H1 (cell line): ENCODE measurements around the gene MGAT4B. TPM values are rescaled to one million over a fixed set of nuclear protein-coding genes. Genes with fewer than 3 reads are reported as not detected.

Source experiments
- CTCF ChIA-PET: fragments of 300-600 bp; sonication (Branson Sonifier 250); formaldehyde crosslinking; loops from one replicate; lab custom pipeline; 2021; ENCODE audit not compliant: partially characterized antibody; lab: Charles Lee
- POLR2A ChIA-PET: fragments of 300-600 bp; sonication (Branson Sonifier 250); formaldehyde crosslinking; loops from one replicate; lab custom pipeline; 2021; ENCODE audit warnings: inconsistent platforms; ENCODE audit not compliant: partially characterized antibody; lab: Charles Lee
- DNase-seq, 2 experiments: peaks; one replicate each; pipeline versions ENCODE4 v3.0.0 to v3.0.0-alpha.2; 2010 to 2022; ENCODE audit warnings: low spot score in 2 of 2, low read depth in 1 of 2, mixed read lengths in 1 of 2
- FAIRE-seq: peaks from 2 replicates; lab custom pipeline; 2011; peaks lifted over from hg19 to GRCh38; lab: Jason Lieb, UNC
- H2AFZ ChIP-seq: 2 replicates; pipeline ENCODE4 v1.8.1; 2012; ENCODE audit warnings: low read length, inconsistent platforms
- H2AK5ac ChIP-seq: 2 replicates; pipeline ENCODE4 v1.6.1; 2013; ENCODE audit warnings: low read depth, low read length
- H2BK120ac ChIP-seq: replicated peaks from 2 replicates; pipeline ENCODE3; 2013; ENCODE audit warnings: low read depth, low read length, inconsistent platforms
- H2BK12ac ChIP-seq: 2 replicates; pipeline ENCODE4 v1.6.1; 2013; ENCODE audit warnings: low read depth, low read length
- H2BK15ac ChIP-seq: 2 replicates; pipeline ENCODE4 v1.6.1; 2013; ENCODE audit warnings: low read length
- H2BK20ac ChIP-seq: 2 replicates; pipeline ENCODE4 v1.6.1; 2013; ENCODE audit warnings: low read length
- H2BK5ac ChIP-seq: 2 replicates; pipeline ENCODE4 v1.6.1; 2013; ENCODE audit warnings: low read depth, low read length
- H3K14ac ChIP-seq: 2 replicates; pipeline ENCODE4 v1.6.1; 2013; ENCODE audit warnings: inconsistent platforms; ENCODE audit not compliant: insufficient read length
- H3K18ac ChIP-seq: 2 replicates; pipeline ENCODE4 v1.6.1; 2013; ENCODE audit warnings: low read length; ENCODE audit errors: extremely low read depth
- H3K23ac ChIP-seq: 2 replicates; pipeline ENCODE4 v1.6.1; 2013; ENCODE audit warnings: inconsistent platforms; ENCODE audit not compliant: insufficient read length
- H3K23me2 ChIP-seq: 2 replicates; pipeline ENCODE4 v1.6.1; 2013; ENCODE audit warnings: low read depth, low read length
- H3K27ac ChIP-seq: 2 replicates; pipeline ENCODE4 v1.6.1; 2011; ENCODE audit warnings: low read depth, low read length, inconsistent platforms
- H3K27me3 ChIP-seq, 4 experiments: replicated peaks in 1 of 4; 1 replicate in 1 of 4; 2 replicates in 3 of 4; pipeline versions ENCODE4 v1.6.1 to v1.8.1; 2011 to 2013; ENCODE audit warnings: low read length in 3 of 4, mild to moderate bottlenecking in 3 of 4, inconsistent platforms in 2 of 4, mixed read lengths in 2 of 4, moderate library complexity in 1 of 4; ENCODE audit not compliant: control insufficient read depth in 3 of 4, insufficient read depth in 3 of 4; ENCODE audit errors: extremely low read depth in 1 of 4
- H3K36me3 ChIP-seq, 4 experiments: 2 replicates each; pipeline versions ENCODE4 v1.6.1 to v1.8.1; 2011 to 2013; ENCODE audit warnings: mild to moderate bottlenecking in 4 of 4, low read length in 3 of 4, moderate library complexity in 2 of 4, control low read depth in 1 of 4, inconsistent platforms in 1 of 4; ENCODE audit not compliant: insufficient read depth in 4 of 4, control insufficient read depth in 2 of 4
- H3K4ac ChIP-seq: replicated peaks from 2 replicates; pipeline ENCODE3; 2013; ENCODE audit warnings: low read length, low read depth, mixed read lengths, inconsistent platforms; ENCODE audit not compliant: insufficient read length
- H3K4me1 ChIP-seq, 4 experiments: replicated peaks in 1 of 4; 1 replicate in 1 of 4; 2 replicates in 3 of 4; pipeline versions ENCODE4 v1.6.1 to v1.8.1; 2011 to 2013; ENCODE audit warnings: low read length in 3 of 4, inconsistent platforms in 2 of 4, mixed read lengths in 1 of 4; ENCODE audit not compliant: insufficient read depth in 4 of 4, control insufficient read depth in 3 of 4
- H3K4me2 ChIP-seq, 2 experiments: 2 replicates each; pipeline versions ENCODE4 v1.6.1 to v1.8.1; 2011 to 2013; ENCODE audit warnings: low read depth in 2 of 2, low read length in 2 of 2, control low read depth in 1 of 2, inconsistent platforms in 1 of 2, mild to moderate bottlenecking in 1 of 2; ENCODE audit not compliant: insufficient read depth in 1 of 2
- H3K4me3 ChIP-seq, 4 experiments: fragments of 200-600, 300-600 bp in 1 of 4; sonication (generic), shearing (Covaris generic), sonication (Bioruptor Twin) in 1 of 4; 2 replicates each; pipeline versions ENCODE4 v1.5.1 to v1.8.1; 2011 to 2016; ENCODE audit warnings: low read length in 4 of 4, low read depth in 3 of 4, control low read depth in 2 of 4, inconsistent platforms in 2 of 4, mild to moderate bottlenecking in 2 of 4, mixed read lengths in 1 of 4, moderate library complexity in 1 of 4; ENCODE audit not compliant: insufficient read depth in 2 of 4; ENCODE audit errors: extremely low read depth in 1 of 4
- H3K56ac ChIP-seq: replicated peaks from 2 replicates; pipeline ENCODE3; 2013; ENCODE audit warnings: low read depth, mild to moderate bottlenecking, mixed read lengths, low read length, inconsistent platforms; ENCODE audit not compliant: insufficient read length
- H3K79me1 ChIP-seq: 2 replicates; pipeline ENCODE4 v1.6.1; 2013; ENCODE audit warnings: low read depth, low read length, control low read depth
- H3K79me2 ChIP-seq, 2 experiments: 2 replicates each; pipeline versions ENCODE4 v1.6.1 to v1.8.1; 2012 to 2013; ENCODE audit warnings: low read length in 2 of 2, mild to moderate bottlenecking in 2 of 2, inconsistent platforms in 1 of 2; ENCODE audit not compliant: insufficient read depth in 2 of 2, control insufficient read depth in 1 of 2
- H3K9ac ChIP-seq, 4 experiments: replicated peaks in 1 of 4; 1 replicate in 1 of 4; 2 replicates in 3 of 4; pipeline versions ENCODE4 v1.6.1 to v1.8.1; 2011 to 2013; ENCODE audit warnings: low read depth in 3 of 4, low read length in 3 of 4, control low read depth in 2 of 4, mild to moderate bottlenecking in 2 of 4, moderate library complexity in 2 of 4, inconsistent platforms in 1 of 4; ENCODE audit errors: extremely low read depth in 1 of 4
- H3K9me3 ChIP-seq, 2 experiments: 2 replicates each; pipeline versions ENCODE4 v1.6.1 to v1.8.1; 2012 to 2013; ENCODE audit warnings: mild to moderate bottlenecking in 2 of 2, moderate library complexity in 2 of 2, control low read depth in 1 of 2, inconsistent platforms in 1 of 2, low read depth in 1 of 2, low read length in 1 of 2, mixed read lengths in 1 of 2; ENCODE audit not compliant: insufficient read depth in 2 of 2
- H4K20me1 ChIP-seq, 2 experiments: replicated peaks in 1 of 2; 2 replicates each; pipeline versions ENCODE3 to v1.8.1; 2011 to 2013; ENCODE audit warnings: inconsistent platforms in 2 of 2, low read length in 2 of 2, mild to moderate bottlenecking in 1 of 2; ENCODE audit not compliant: insufficient read depth in 2 of 2, control insufficient read depth in 1 of 2
- H4K5ac ChIP-seq: 2 replicates; pipeline ENCODE4 v1.6.1; 2013; ENCODE audit warnings: low read length, low read depth, mixed read lengths, inconsistent platforms; ENCODE audit not compliant: insufficient read length
- H4K8ac ChIP-seq: 2 replicates; pipeline ENCODE4 v1.8.0; 2013; ENCODE audit warnings: mild to moderate bottlenecking, moderate library complexity, low read length, inconsistent platforms; ENCODE audit not compliant: insufficient read depth; ENCODE audit errors: extremely low read depth
- H4K91ac ChIP-seq: replicated peaks from 2 replicates; pipeline ENCODE3; 2013; ENCODE audit warnings: low read length, mixed read lengths, inconsistent platforms; ENCODE audit not compliant: insufficient read length
- HDAC2 ChIP-seq, 2 experiments: fragments of 300-600 bp in 1 of 2; sonication (generic) in 1 of 2; IDR thresholded peaks; 2 replicates each; pipeline ENCODE4 v1.6.1; 2011 to 2012; ENCODE audit warnings: low read depth in 2 of 2, low read length in 2 of 2, mild to moderate bottlenecking in 2 of 2, moderate library complexity in 2 of 2, borderline replicate concordance in 1 of 2, inconsistent platforms in 1 of 2
- RBBP5 ChIP-seq: IDR thresholded peaks from 2 replicates; pipeline ENCODE4 v1.7.1; 2012; ENCODE audit warnings: low read depth, mild to moderate bottlenecking, inconsistent platforms, low read length, moderate library complexity, borderline replicate concordance
- ZNF274 ChIP-seq: IDR thresholded peaks from 2 replicates; pipeline ENCODE4 v1.7.0; 2012; ENCODE audit warnings: low read length, borderline replicate concordance; ENCODE audit errors: extremely low read depth
- WGBS, 2 experiments: shearing (Covaris generic) in 1 of 2; methylation state at CpG; one replicate each; pipeline versions ENCODE4 v1.1.6 to v1.1.7; 2013 to 2015; ENCODE audit warnings: low lambda C conversion rate in 2 of 2, mixed read lengths in 2 of 2, inconsistent platforms in 1 of 2, low coverage in 1 of 2, missing lambda C conversion rate in 1 of 2; ENCODE audit not compliant: insufficient replicate concordance in 2 of 2, insufficient coverage in 1 of 2, insufficient read length in 1 of 2; ENCODE audit errors: extremely low coverage in 1 of 2, missing lambda C conversion rate in 1 of 2; 5-methylcytosine and 5-hydroxymethylcytosine counted together
- polyA plus RNA-seq, 7 experiments: library from polyadenylated mRNA; depleted of rRNA in 3 of 7; stranded (reverse) in 5 of 7; unstranded in 2 of 7; fragments of >200 nt in 5 of 7; fragments of 200-250 nt in 2 of 7; gene quantifications; 1 replicate in 5 of 7; 2 replicates in 1 of 7; 4 replicates in 1 of 7; pipeline versions ENCODE4 v1.2.1 to v1.2.3, GENCODE V29; 2011 to 2013; ENCODE audit warnings: missing spikeins in 2 of 7, mixed read lengths in 2 of 7
- total RNA-seq: library from RNA; stranded (reverse); fragmentation: NEBNext Ultra II Directional; extraction: Animal tissue kit (Norgen Biotek cat#: 25700); gene quantifications from 2 replicates; pipeline ENCODE4 v1.2.1, GENCODE V29; 2021

MGAT4B gene
- total and polyA plus RNA-seq, 2 of the 8 experiments (the other 6 are each of a cell fraction or from before 2014, with no cell fraction given): 116 to 128 TPM

DNA sequence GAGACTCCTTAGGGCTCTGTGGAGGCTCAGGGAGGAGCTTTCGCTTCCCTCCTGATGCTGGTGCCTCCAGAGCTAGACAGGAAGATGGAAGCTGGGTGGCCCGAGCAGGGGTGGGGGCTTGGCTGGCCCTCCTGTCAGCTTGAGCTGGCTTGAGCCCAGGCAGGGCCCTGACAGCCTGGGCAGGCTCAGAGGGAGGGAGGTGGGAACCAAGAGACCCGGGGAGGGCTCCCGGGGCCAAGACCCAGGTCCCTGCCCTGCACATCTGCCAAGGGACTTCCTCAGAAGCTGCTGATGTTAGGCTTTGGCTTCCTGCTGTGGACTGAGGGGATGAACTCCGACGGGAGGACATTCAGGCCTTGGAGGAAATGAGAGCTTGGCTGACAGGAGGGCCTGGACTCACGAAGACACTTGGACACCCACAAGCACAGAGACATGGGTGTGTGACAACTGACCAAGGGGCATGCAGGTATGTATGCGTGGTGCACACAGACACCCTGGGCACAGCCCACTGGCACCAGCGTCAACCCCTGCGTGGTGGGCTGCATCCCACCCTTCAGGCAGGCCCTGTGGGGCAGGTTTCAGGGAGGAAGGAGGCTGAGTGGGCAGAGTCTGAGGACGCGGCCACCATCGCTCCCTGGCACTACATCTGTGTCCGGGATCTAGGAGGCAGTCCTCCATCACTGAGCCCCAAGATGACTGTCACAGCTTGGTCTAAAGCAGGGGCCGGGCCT, 14.6 kb downstream of the MGAT4B start:
- H3K79me2 ChIP-seq: no peaks in the 10 kb centered on the region
- POLR2A ChIA-PET: interaction anchor here (1.0 to 1.6 kb wide), 4 partner anchors 10 to 28 kb away, joined by 4 to 15 read pairs (median 4); partner anchors contain the start of genes MGAT4B and SQSTM1

More for the DNA sequence above, 14.6 kb downstream of the MGAT4B start:
- peaks cover 4% of the 10 kb centered on the region in 2 experiments for H4K20me1 ChIP-seq
- no peak overlapping the region for H2AK5ac ChIP-seq
- no peak overlapping the region for H2AFZ ChIP-seq
- H3K27ac ChIP-seq: no peak overlapping the region
- no peak overlapping the region for H2BK120ac ChIP-seq
- no peak overlapping the region for H3K4me3 ChIP-seq
- no peak overlapping the region for H2BK20ac ChIP-seq
- H3K9ac ChIP-seq: no peak overlapping the region
- no peak for TF ChIP-seq HDAC2 (IDR thresholded peaks at IDR 0.05; ENCODE audit: borderline replicate concordance in 1 of 2, low read depth in 2 of 2, low read length in 2 of 2)
- no peak for TF ChIP-seq RBBP5
- TF ChIP-seq ZNF274: no peak
- H3K18ac ChIP-seq: no peak overlapping the region
- H3K4me2 ChIP-seq: no peak overlapping the region
- H2BK12ac ChIP-seq: 0 out of 2 replicates have a peak overlapping the region, but pooled peaks have one; percentile 60
- H2BK15ac ChIP-seq: peak overlapping the region; percentile 92; the same call in 1 of the 2 replicates
- H2BK5ac ChIP-seq: no peak overlapping the region
- peaks cover 0 to 13% (median 9%) of the 10 kb centered on the region in 4 experiments; a peak in 5 of 7 replicates for H3K4me1 ChIP-seq
- WGBS, 2 experiments: 96% methylated on average over 15 of the region's 15 CpGs; no CpG with 5 or more reads in 1 of the 2 experiments
- H3K14ac ChIP-seq: no peak overlapping the region
- H3K4ac ChIP-seq: peak overlapping the region; percentile 78
- H3K79me1 ChIP-seq: no peaks in the 10 kb centered on the region
- no peak overlapping the region for H3K23ac ChIP-seq
- CTCF ChIA-PET: interaction anchor here (0.7 to 1.7 kb wide), 5 partner anchors 9 to 124 kb away, joined by 3 to 6 read pairs (median 3); no protein-coding TSS in a partner anchor
- H4K8ac ChIP-seq: no peak overlapping the region
- H3K36me3 ChIP-seq: no peaks in the 10 kb centered on the region; a peak in 1 of 8 replicates
- no peak overlapping the region for H4K5ac ChIP-seq
- H3K27me3 ChIP-seq: peaks cover 0 to 2% (median 0%) of the 10 kb centered on the region in 4 experiments; a peak in 1 of 7 replicates
- H3K23me2 ChIP-seq: peaks cover 7% of the 10 kb centered on the region
- no peak overlapping the region for H4K91ac ChIP-seq
- DNase-seq (no peak), FAIRE-seq (no peak)
- no peak overlapping the region for H3K56ac ChIP-seq
- H3K9me3 ChIP-seq: no peaks in the 10 kb centered on the region
